PFSK-1 (cell line): ENCODE measurements around the gene PIK3R5.

Source experiments
- FOXP2 ChIP-seq: optimal IDR thresholded peaks from 2 replicates; pipeline ENCODE3; 2011; ENCODE audit warnings: borderline replicate concordance, control low read depth, inconsistent platforms; ENCODE audit not compliant: insufficient read depth; ENCODE audit errors: extremely low read length, extremely low read depth
- POLR2AphosphoS5 ChIP-seq: IDR thresholded peaks from 2 replicates; pipeline ENCODE4 v1.6.1; 2012; ENCODE audit warnings: low read depth, mild to moderate bottlenecking, control low read depth, low read length, moderate library complexity
- SIN3A ChIP-seq: IDR thresholded peaks from 2 replicates; pipeline ENCODE4 v1.6.1; 2012; ENCODE audit warnings: mild to moderate bottlenecking, low read length, moderate library complexity, borderline replicate concordance; ENCODE audit not compliant: insufficient read depth
- TAF1 ChIP-seq: IDR thresholded peaks from 2 replicates; pipeline ENCODE4 v1.6.1; 2012; ENCODE audit warnings: low read length, control low read depth, borderline replicate concordance; ENCODE audit not compliant: insufficient read depth
- TF ChIP-seq, protein P1 (sequence below), 2 experiments: IDR thresholded peaks; 2 replicates each; pipeline versions ENCODE4 v1.6.1 to v1.8.0; 2011 to 2012; ENCODE audit warnings: low read depth in 2 of 2, low read length in 2 of 2, control low read depth in 1 of 2, inconsistent platforms in 1 of 2, mild to moderate bottlenecking in 1 of 2, moderate library complexity in 1 of 2; ENCODE audit not compliant: insufficient read depth in 1 of 2

Gene PIK3R5

DNA sequence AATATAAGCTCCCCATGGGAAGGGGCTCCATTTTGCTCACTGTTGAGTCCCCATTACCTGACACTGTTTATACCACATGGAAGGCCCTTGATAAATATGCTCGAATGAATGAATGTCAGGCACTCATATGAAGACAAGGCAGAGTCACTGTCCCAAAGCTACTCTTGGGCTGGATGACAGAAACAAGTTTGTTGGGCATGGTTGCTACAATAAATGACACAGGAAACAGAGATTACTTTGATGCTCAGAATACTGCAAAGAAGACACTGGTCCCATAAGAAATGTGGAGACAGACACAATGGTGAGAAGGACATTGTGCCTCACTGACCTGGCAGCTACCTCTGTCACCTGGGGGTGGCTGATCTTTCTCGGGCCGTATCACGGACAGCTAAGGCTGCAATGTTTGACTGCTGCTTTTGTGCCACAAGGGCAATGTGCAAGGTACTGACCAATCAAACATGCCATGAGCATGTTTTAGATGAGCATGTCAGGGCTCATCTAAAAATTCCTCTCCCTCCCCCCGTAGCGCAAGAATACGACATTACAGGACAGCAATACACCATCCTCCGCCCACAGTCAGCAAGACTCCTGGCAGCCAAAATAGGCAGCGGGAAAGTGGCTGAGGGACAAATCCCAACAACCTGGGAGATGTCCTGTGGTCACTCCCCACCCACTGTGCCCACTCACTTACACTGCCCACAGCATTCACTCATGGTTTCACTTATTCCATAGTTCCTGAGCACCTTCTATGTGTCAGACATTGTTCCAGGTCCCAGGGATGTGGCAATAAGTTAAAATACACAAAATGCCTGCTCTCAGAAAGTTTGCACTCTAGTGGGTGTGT, 103.1 kb downstream of the PIK3R5 start:
- TF ChIP-seq POLR2AphosphoS5 (no peak), FOXP2 (no peak), TAF1 (no peak), SIN3A (no peak)
- TF ChIP-seq, protein P1, sequence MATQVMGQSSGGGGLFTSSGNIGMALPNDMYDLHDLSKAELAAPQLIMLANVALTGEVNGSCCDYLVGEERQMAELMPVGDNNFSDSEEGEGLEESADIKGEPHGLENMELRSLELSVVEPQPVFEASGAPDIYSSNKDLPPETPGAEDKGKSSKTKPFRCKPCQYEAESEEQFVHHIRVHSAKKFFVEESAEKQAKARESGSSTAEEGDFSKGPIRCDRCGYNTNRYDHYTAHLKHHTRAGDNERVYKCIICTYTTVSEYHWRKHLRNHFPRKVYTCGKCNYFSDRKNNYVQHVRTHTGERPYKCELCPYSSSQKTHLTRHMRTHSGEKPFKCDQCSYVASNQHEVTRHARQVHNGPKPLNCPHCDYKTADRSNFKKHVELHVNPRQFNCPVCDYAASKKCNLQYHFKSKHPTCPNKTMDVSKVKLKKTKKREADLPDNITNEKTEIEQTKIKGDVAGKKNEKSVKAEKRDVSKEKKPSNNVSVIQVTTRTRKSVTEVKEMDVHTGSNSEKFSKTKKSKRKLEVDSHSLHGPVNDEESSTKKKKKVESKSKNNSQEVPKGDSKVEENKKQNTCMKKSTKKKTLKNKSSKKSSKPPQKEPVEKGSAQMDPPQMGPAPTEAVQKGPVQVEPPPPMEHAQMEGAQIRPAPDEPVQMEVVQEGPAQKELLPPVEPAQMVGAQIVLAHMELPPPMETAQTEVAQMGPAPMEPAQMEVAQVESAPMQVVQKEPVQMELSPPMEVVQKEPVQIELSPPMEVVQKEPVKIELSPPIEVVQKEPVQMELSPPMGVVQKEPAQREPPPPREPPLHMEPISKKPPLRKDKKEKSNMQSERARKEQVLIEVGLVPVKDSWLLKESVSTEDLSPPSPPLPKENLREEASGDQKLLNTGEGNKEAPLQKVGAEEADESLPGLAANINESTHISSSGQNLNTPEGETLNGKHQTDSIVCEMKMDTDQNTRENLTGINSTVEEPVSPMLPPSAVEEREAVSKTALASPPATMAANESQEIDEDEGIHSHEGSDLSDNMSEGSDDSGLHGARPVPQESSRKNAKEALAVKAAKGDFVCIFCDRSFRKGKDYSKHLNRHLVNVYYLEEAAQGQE (IDR thresholded peaks at IDR 0.05; ENCODE audit: insufficient read depth in 1 of 2, low read depth in 2 of 2, low read length in 2 of 2), result no peak

DNA sequence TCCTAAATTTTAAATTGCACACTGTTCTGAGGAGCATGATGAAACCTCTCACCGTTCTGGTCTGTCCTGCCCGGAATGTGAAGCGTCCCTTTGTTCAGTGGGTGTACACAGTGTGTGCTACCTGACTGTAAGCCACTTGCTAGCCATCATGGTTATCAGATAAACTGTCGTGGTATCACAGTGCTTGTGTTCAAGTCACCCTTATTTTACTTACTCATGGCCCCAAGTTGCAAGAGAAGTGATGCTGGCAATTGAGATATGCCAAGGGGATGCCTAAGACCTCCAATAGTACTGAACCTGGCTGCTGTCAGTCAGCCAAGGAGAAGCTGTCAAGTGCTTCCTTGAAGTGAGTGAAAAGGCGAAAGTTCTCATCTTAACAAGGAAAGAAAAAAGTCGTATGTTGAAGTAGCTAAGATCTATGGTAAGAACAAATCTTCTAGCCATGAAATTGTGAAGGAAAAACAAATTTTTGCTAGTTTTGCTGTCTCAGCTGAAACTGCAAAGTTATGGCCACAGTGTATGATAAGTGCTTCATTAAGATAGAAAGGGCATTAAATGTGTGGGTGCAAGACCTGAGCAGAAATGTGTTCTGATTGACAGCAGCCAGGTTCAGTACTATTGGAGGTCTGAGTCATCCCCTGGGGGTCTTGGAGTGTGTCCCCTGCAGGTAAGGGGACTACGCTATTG, 103.9 kb downstream of the PIK3R5 start:
- TF ChIP-seq, protein P1 (IDR thresholded peaks at IDR 0.05; ENCODE audit: insufficient read depth in 1 of 2, low read depth in 2 of 2, low read length in 2 of 2), result no peak
- TF ChIP-seq POLR2AphosphoS5 (no peak), FOXP2 (no peak), TAF1 (no peak), SIN3A (no peak)

DNA sequence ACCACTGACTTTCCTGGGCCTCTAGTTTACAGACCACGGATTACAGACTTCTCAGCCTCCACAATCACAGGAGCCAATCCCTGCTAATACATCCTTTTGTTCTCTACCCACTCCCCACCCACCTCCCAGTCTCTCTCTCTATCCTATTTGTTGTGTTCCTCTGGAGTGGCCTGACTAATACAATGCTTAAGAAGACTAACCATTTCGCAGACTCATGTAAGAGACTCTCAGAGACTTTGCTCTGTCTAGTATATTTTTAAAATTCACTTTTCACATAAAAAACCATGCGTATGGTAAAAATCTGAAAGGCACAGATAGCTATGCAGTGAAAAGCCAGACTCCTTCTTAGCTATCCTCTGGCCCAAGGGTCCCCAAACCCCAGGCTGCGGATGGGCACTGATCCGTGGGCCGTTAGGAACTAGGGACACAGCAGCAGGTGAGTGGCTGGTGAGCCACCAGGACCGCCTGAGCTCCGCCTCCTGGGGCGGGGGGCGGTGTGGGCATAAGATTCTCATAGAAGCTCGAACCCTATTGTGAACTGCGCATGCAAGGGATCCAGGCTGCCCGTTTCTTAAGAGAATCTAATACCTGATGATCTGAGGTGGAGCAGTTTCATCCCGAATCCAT, 105.6 kb downstream of the PIK3R5 start:
- no peak for TF ChIP-seq SIN3A
- TF ChIP-seq, protein P1 (IDR thresholded peaks at IDR 0.05; ENCODE audit: insufficient read depth in 1 of 2, low read depth in 2 of 2, low read length in 2 of 2), result no peak
- TF ChIP-seq POLR2AphosphoS5, result no peak

DNA sequence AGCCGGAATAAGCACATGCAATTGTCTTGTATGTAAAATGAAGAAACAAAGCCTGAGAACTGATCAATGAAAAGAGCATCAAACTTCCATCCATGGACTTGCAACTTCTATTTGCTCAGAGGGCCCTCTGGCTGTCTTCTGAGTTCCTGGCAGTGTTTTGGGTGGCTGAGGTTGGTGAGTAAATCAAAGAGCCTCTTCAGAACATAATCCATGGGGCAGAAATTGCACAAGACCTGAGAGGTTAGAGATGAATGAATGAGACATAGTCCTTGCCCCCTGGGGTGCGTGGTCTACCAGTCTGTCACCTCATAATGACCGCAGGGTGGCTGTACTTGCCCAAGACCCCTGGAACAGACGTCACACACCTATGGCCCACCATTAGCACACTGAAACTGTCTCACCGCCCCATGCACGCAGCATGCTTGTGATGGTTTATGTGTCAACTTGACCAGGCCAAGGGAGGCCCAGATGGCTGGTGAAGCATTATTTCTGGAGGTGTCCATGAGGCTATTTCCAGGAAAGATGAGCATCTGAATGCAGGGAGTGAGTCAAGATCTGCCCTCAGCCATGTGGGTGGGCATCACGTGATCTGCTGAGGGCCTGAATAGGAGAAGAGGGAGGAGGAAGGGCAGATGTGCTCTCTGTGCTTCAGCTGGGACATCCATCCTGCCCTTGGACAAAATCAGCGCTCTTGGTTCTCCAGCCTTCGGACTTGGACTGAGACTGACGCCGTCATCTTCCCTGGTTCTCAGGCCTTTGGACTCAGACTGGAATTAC, 106.3 kb downstream of the PIK3R5 start:
- TF ChIP-seq POLR2AphosphoS5 (no peak), FOXP2 (no peak), TAF1 (no peak)
- TF ChIP-seq, protein P1 (IDR thresholded peaks at IDR 0.05; ENCODE audit: insufficient read depth in 1 of 2, low read depth in 2 of 2, low read length in 2 of 2), result no peak
